ENCODE data around the gene ARL3. TPM values are rescaled to one million over a fixed set of nuclear protein-coding genes. Genes with fewer than 3 reads are reported as not detected.

The ARL3 gene
- total RNA-seq, 1 donor from 2014 or later = 18.2 TPM

DNA sequence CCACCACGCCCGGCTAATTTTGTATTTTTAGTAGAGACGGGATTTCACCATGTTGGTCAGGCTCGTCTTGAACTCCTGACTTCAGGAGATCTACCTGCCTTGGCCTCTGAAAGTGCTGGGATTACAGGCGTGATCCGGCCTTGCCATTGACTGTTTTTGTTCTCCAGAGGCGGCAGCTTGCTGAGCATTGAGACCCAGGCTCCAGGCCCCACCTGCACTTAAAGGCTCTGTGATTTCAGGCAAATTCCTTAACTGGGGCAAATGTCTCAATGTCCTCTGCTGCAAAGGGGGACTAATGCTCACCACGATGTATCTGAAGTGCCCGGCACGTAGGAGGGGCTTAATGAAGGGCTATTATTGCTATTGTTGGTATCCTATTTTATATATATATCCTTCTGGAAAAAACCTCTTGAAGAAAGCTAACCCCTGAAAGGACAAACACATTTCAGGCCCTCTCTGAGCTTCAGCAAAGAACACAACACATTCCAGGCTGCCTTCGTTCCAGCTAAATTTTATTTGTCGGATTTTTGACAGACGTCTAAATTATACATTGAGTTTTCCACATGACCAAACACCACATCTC is 40.9 kb downstream of the ARL3 start:
- no peak overlapping the region for H2AFZ ChIP-seq (ENCODE audit: low read depth, low read length)
- H3K27ac ChIP-seq (ENCODE audit: low read depth, low read length) = no peak overlapping the region
- peak overlapping the region; percentile 90 for H3K27ac Mint-ChIP-seq (ENCODE audit: unreplicated experiment)
- H3K4me2 ChIP-seq (ENCODE audit: low read length) = peak overlapping the region; percentile 83
- H3K79me2 ChIP-seq (ENCODE audit: insufficient read depth, low read length) = no peaks in the 10 kb centered on the region
- FAIRE-seq = no peak
- peaks cover 38% of the 10 kb centered on the region for H3K4me1 ChIP-seq (ENCODE audit: insufficient read depth, low read length)
- no peaks in the 10 kb centered on the region for H3K27me3 ChIP-seq (ENCODE audit: insufficient read depth, low read length)
- H3K4me3 Mint-ChIP-seq (ENCODE audit: unreplicated experiment) = peak overlapping the region; percentile 21
- H3K9me3 ChIP-seq (ENCODE audit: insufficient read depth, low read depth, low read length) = no peaks in the 10 kb centered on the region
- no peaks in the 10 kb centered on the region for H3K27me3 Mint-ChIP-seq (ENCODE audit: low read depth, unreplicated experiment)
- H4K20me1 ChIP-seq (ENCODE audit: insufficient read depth, low read length) = no peaks in the 10 kb centered on the region
- no peak for DNase-seq (ENCODE audit: low read depth)
- peak overlapping the region; percentile 78 for H3K9ac ChIP-seq (ENCODE audit: low read length)
- no peaks in the 10 kb centered on the region for H3K36me3 Mint-ChIP-seq (ENCODE audit: low read depth, unreplicated experiment)
- no peak for TF ChIP-seq EZH2 (IDR thresholded peaks at IDR 0.05; ENCODE audit: insufficient read depth, low read length)
- TF ChIP-seq, protein P1, sequence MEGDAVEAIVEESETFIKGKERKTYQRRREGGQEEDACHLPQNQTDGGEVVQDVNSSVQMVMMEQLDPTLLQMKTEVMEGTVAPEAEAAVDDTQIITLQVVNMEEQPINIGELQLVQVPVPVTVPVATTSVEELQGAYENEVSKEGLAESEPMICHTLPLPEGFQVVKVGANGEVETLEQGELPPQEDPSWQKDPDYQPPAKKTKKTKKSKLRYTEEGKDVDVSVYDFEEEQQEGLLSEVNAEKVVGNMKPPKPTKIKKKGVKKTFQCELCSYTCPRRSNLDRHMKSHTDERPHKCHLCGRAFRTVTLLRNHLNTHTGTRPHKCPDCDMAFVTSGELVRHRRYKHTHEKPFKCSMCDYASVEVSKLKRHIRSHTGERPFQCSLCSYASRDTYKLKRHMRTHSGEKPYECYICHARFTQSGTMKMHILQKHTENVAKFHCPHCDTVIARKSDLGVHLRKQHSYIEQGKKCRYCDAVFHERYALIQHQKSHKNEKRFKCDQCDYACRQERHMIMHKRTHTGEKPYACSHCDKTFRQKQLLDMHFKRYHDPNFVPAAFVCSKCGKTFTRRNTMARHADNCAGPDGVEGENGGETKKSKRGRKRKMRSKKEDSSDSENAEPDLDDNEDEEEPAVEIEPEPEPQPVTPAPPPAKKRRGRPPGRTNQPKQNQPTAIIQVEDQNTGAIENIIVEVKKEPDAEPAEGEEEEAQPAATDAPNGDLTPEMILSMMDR (IDR thresholded peaks at IDR 0.05; ENCODE audit: insufficient read depth, low read depth, low read length) = no peak
- no peak overlapping the region for H3K4me3 ChIP-seq (ENCODE audit: insufficient read depth, low read depth, low read length)
- no peaks in the 10 kb centered on the region for H3K9me3 Mint-ChIP-seq (ENCODE audit: unreplicated experiment)
- peaks cover 59% of the 10 kb centered on the region for H3K4me1 Mint-ChIP-seq (ENCODE audit: low read depth, unreplicated experiment)
- H3K36me3 ChIP-seq (ENCODE audit: insufficient read depth, low read length) = no peaks in the 10 kb centered on the region

DNA sequence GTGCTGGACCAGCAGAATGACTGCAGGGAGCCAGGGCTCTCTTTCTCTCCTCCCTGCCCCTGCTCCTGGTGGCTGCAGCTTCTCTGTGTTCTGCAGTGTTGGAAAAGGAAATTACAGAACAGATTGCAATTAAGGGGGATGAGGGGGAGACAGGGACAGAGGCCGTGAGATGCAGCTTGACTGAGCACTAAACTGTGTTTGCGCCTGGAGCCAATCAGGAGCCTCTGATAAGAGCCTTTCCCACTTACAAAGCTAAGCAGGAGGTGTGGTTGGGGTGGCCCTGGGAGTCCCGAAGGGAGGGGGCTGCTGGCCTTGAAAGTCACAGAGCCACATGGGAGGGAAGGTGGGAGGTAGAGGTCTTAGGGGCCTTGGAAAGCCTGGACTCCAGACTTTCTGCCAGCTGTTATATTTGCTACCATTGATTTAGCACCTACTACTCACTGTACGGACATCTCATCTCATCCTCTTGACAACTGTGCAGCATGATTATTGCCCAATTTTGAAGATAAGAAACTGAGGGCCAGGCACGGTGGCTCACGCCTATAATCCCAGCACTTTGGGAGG is 43.2 kb downstream of the ARL3 start:
- Histone ChIP-seq H3K9me3 (ENCODE audit: insufficient read depth, low read depth, low read length) (no peaks in the 10 kb centered on the region), H3K27me3 (ENCODE audit: insufficient read depth, low read length) (no peaks in the 10 kb centered on the region), H4K20me1 (ENCODE audit: insufficient read depth, low read length) (no peaks in the 10 kb centered on the region), H3K4me1 (ENCODE audit: insufficient read depth, low read length) (peaks cover 26% of the 10 kb centered on the region), H3K4me2 (ENCODE audit: low read length) (no peak overlapping the region), H3K36me3 (ENCODE audit: insufficient read depth, low read length) (no peaks in the 10 kb centered on the region), H3K4me3 (ENCODE audit: insufficient read depth, low read depth, low read length) (no peak overlapping the region), H3K27ac (ENCODE audit: low read depth, low read length) (no peak overlapping the region), H2AFZ (ENCODE audit: low read depth, low read length) (no peak overlapping the region), H3K9ac (ENCODE audit: low read length) (no peak overlapping the region), H3K79me2 (ENCODE audit: insufficient read depth, low read length) (no peaks in the 10 kb centered on the region)
- H3K36me3 Mint-ChIP-seq (ENCODE audit: low read depth, unreplicated experiment) = no peaks in the 10 kb centered on the region
- no peak for FAIRE-seq
- H3K27me3 Mint-ChIP-seq (ENCODE audit: low read depth, unreplicated experiment) = no peaks in the 10 kb centered on the region
- H3K4me1 Mint-ChIP-seq (ENCODE audit: low read depth, unreplicated experiment) = peaks cover 51% of the 10 kb centered on the region
- no peak overlapping the region for H3K27ac Mint-ChIP-seq (ENCODE audit: unreplicated experiment)
- H3K9me3 Mint-ChIP-seq (ENCODE audit: unreplicated experiment) = no peaks in the 10 kb centered on the region
- DNase-seq (ENCODE audit: low read depth) = no peak
- no peak overlapping the region for H3K4me3 Mint-ChIP-seq (ENCODE audit: unreplicated experiment)
- TF ChIP-seq EZH2 (IDR thresholded peaks at IDR 0.05; ENCODE audit: insufficient read depth, low read length) = no peak
- TF ChIP-seq, protein P1 (IDR thresholded peaks at IDR 0.05; ENCODE audit: insufficient read depth, low read depth, low read length) = no peak

DNA sequence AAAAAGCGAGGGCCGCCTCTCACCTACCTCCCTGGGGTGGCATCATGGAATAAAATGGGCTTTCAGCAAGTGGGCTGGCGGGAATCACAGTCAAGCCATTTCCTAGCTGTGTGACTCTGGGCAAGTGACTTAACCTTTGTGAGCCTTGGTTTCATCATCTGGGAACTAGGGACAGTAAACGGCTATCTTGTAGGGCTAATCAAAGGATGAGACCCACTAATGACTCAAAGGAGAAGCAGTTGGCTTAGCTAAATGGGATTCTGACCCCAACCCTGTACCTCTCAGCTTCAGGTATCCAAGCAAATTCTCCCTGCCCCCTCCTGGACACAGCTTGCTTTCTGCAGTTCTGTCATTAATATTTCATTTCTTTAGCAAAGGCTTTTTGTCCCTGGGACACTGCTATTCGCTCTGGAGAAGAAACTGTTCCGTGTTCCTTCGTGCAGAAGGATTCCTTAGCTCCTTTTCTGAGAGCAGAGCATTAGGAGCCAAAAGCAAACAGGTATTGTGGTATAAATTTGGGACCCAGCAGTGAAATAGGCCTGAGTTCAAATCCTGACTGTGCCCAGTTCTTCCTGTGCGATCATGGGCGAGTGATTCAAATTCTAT is 44.0 kb downstream of the ARL3 start:
- no peaks in the 10 kb centered on the region for H3K9me3 Mint-ChIP-seq (ENCODE audit: unreplicated experiment)
- no peaks in the 10 kb centered on the region for H3K36me3 ChIP-seq (ENCODE audit: insufficient read depth, low read length)
- H3K9ac ChIP-seq (ENCODE audit: low read length) = no peak overlapping the region
- FAIRE-seq (no peak), DNase-seq (ENCODE audit: low read depth) (no peak)
- H3K4me3 Mint-ChIP-seq (ENCODE audit: unreplicated experiment) = no peak overlapping the region
- H3K79me2 ChIP-seq (ENCODE audit: insufficient read depth, low read length) = no peaks in the 10 kb centered on the region
- H3K9me3 ChIP-seq (ENCODE audit: insufficient read depth, low read depth, low read length) = no peaks in the 10 kb centered on the region
- H4K20me1 ChIP-seq (ENCODE audit: insufficient read depth, low read length) = no peaks in the 10 kb centered on the region
- no peaks in the 10 kb centered on the region for H3K27me3 ChIP-seq (ENCODE audit: insufficient read depth, low read length)
- H2AFZ ChIP-seq (ENCODE audit: low read depth, low read length) = no peak overlapping the region
- no peaks in the 10 kb centered on the region for H3K27me3 Mint-ChIP-seq (ENCODE audit: low read depth, unreplicated experiment)
- H3K27ac Mint-ChIP-seq (ENCODE audit: unreplicated experiment) = no peak overlapping the region
- no peak overlapping the region for H3K4me2 ChIP-seq (ENCODE audit: low read length)
- peaks cover 18% of the 10 kb centered on the region for H3K4me1 ChIP-seq (ENCODE audit: insufficient read depth, low read length)
- H3K4me3 ChIP-seq (ENCODE audit: insufficient read depth, low read depth, low read length) = no peak overlapping the region
- TF ChIP-seq, protein P1 (IDR thresholded peaks at IDR 0.05; ENCODE audit: insufficient read depth, low read depth, low read length) = no peak
- no peak for TF ChIP-seq EZH2 (IDR thresholded peaks at IDR 0.05; ENCODE audit: insufficient read depth, low read length)
- no peak overlapping the region for H3K27ac ChIP-seq (ENCODE audit: low read depth, low read length)
- H3K36me3 Mint-ChIP-seq (ENCODE audit: low read depth, unreplicated experiment) = no peaks in the 10 kb centered on the region
- H3K4me1 Mint-ChIP-seq (ENCODE audit: low read depth, unreplicated experiment) = peaks cover 46% of the 10 kb centered on the region

All from astrocyte (in vitro differentiated cells and primary cell).